Epidermal melanocyte (primary cell): ENCODE data around the gene TRAF1.

Experiments used
- DNase-seq: peaks from one replicate; pipeline ENCODE4 v3.0.0; 2011; ENCODE audit warnings: low spot score; ENCODE audit not compliant: insufficient read length

TRAF1 gene

GRCh38 chr9:120910643-120911042, 16.0 kb downstream of the TRAF1 start:
- DNase-seq, result no peak

GRCh38 chr9:120909904-120910303, 16.7 kb downstream of the TRAF1 start:
- DNase-seq, result no peak

GRCh38 chr9:120905315-120906164, 21.1 kb downstream of the TRAF1 start:
- DNase-seq, result no peak

- DNase-seq, result no peak
Measured at GRCh38 chr9:120904978-120905301, 21.7 kb downstream of the TRAF1 start.

GRCh38 chr9:120904061-120904977, 22.3 kb downstream of the TRAF1 start:
- DNase-seq, result no peak

- no peak for DNase-seq
Measured at GRCh38 chr9:120902569-120903535, 23.7 kb downstream of the TRAF1 start.

- DNase-seq, result no peak
Measured at GRCh38 chr9:120901755-120902568, 24.6 kb downstream of the TRAF1 start.

GRCh38 chr9:120900824-120901223, 25.8 kb downstream of the TRAF1 start:
- no peak for DNase-seq

GRCh38 chr9:120899490-120900068, 27.0 kb downstream of the TRAF1 start:
- no peak for DNase-seq

GRCh38 chr9:120898396-120898795, 28.2 kb downstream of the TRAF1 start:
- DNase-seq, result no peak

- DNase-seq, result no peak
Measured at GRCh38 chr9:120895951-120896350, 30.6 kb downstream of the TRAF1 start.

- DNase-seq, result peak; percentile 25
Measured at GRCh38 chr9:120894321-120895148, 32.1 kb downstream of the TRAF1 start.

- DNase-seq, result peak; percentile 11
Measured at GRCh38 chr9:120893611-120894307, 32.8 kb downstream of the TRAF1 start.

- peak; percentile 41 for DNase-seq
Measured at GRCh38 chr9:120892748-120893610, 33.6 kb downstream of the TRAF1 start.

GRCh38 chr9:120891884-120892747, 34.5 kb downstream of the TRAF1 start:
- peak; percentile 16 for DNase-seq

GRCh38 chr9:120891245-120891883, 35.2 kb downstream of the TRAF1 start:
- peak; percentile 6 for DNase-seq
